ENCODE results near the gene MCCC2. TPM values are rescaled to one million over a fixed set of nuclear protein-coding genes. Genes with fewer than 3 reads are reported as not detected.
A peak's percentile ranks its signal among the peaks of the same experiment; 100 is the strongest.

The MCCC2 gene
- total and polyA plus RNA-seq, 12 donors, result 24.0 to 135 (median 79.5) TPM

DNA sequence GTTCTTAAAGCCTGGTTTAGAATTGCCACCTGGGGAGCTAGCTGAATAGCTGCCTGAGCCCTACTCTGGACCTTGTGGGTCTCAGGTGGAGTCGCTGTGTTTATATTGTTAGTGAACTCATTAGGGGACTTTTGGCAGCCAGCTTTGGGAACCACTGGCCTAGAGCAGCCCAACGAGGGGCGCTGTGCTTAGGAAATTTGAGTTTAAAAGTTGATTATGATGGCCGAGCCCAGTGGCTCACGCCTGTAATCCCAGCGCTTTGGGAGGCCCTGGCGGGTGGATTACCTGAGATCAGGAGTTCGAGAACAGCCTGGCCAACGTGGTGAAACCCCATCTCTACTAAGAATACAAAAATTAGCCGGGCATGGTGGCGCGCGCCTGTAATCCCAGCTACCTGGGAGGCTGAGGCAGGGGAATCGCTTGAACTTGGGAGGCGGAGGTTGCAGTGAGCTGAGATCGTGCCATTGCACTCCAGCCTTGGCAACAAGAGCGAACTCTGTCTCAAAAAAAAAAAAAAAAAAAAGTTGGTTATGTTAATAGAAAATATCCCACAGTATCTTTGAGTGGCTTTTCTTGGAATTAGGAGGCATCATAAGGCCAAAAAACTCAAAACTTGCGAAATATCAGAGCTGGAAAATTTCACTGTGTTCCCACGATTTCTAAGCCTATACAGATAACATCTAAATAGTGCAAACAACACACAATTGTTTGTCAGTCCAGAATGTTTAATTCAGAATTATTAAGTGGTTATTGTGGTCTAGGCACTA, 809 bp downstream of the MCCC2 start:
- no peaks in the 10 kb centered on the region for H3K27me3 ChIP-seq
- WGBS, 4 donors, result 62 to 75% (median 70%) methylated on average over 15 to 19 of the region's 19 CpGs
- peaks cover 0 to 25% of the 10 kb centered on the region in 2 donors for H3K4me1 ChIP-seq (replicated peaks in 1 of 2)
- TF ChIP-seq POLR2A (IDR thresholded peaks at IDR 0.05), result no peak
- TF ChIP-seq CTCF (IDR thresholded peaks at IDR 0.05), result no peak
- peak in 2 of 7 donors; percentile 3 to 27 for DNase-seq
- intact Hi-C loops (cut with DNase I), result no loop called here
- H3K4me3 ChIP-seq, result peak overlapping the region; percentile 4 to 84 (median 38)
- no peaks in the 10 kb centered on the region for H3K9me3 ChIP-seq (replicated peaks in 1 of 3)
- H3K36me3 ChIP-seq (replicated peaks in 1 of 2), result no peaks in the 10 kb centered on the region
- peak overlapping the region; percentile 12 to 93 (median 78) for H3K27ac ChIP-seq

DNA sequence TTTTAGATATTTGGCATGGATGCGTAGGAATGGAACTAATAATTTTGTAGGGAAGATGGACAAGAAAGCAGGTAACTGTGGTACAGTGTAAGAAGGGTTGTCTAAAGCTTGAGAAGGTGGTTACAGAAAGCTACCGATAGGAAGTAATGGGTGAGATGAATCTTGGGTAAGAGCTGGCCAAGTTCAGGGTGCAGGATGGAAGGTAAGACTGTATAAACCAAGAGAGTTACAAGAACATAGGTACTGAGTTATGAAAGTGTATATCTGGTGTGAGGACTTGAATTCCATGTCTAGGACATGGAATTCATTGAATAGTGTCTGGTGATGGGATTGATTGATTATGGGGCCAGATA, 1.4 kb downstream of the MCCC2 start:
- intact Hi-C loops (cut with DNase I), result no loop called here
- no peak overlapping the region for H3K27ac ChIP-seq
- H3K36me3 ChIP-seq (replicated peaks in 1 of 2), result peaks cover 0 to 2% of the 10 kb centered on the region in 2 donors
- peak overlapping the region in 1 of 4 donors; percentile 84 for H3K4me3 ChIP-seq
- H3K27me3 ChIP-seq, result no peaks in the 10 kb centered on the region
- no peaks in the 10 kb centered on the region for H3K9me3 ChIP-seq (replicated peaks in 1 of 3)
- DNase-seq, result no peak
- peaks cover 0 to 25% of the 10 kb centered on the region in 2 donors for H3K4me1 ChIP-seq (replicated peaks in 1 of 2)
- no peak for TF ChIP-seq CTCF (IDR thresholded peaks at IDR 0.05)
- TF ChIP-seq POLR2A (IDR thresholded peaks at IDR 0.05), result no peak
- WGBS, 4 donors, result 93 to 97% (median 94%) methylated on average over 2 of the region's 2 CpGs

DNA sequence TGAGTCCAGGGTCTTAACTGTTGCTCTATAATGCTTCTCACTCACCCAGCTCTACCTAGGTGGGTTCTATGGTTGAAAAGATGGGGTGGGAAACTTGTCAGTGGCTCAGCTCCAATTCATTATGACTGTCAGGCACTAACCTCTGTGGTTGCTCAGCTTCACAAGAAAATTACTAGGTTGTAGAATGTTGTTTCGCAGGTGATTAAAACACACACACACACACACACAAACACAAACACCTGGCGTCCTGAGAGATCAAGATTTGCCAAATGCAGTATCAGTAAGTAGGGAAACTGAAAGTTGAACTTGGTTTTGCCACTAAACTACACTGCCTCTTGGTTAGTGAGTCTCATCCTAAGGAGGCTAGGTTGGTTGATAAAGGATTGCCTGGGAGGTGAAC, 2.8 kb downstream of the MCCC2 start:
- 50 to 71% (median 51%) methylated on average over 2 of the region's 2 CpGs for WGBS, 4 donors
- peaks cover 0 to 25% of the 10 kb centered on the region in 2 donors for H3K4me1 ChIP-seq (replicated peaks in 1 of 2)
- H3K27me3 ChIP-seq, result no peaks in the 10 kb centered on the region
- intact Hi-C loops (cut with DNase I), result no loop called here
- H3K9me3 ChIP-seq (replicated peaks in 1 of 3), result no peaks in the 10 kb centered on the region
- no peak overlapping the region for H3K4me3 ChIP-seq
- H3K27ac ChIP-seq, result no peak overlapping the region
- peaks cover 0 to 6% of the 10 kb centered on the region in 2 donors for H3K36me3 ChIP-seq (replicated peaks in 1 of 2)
- TF ChIP-seq POLR2A (IDR thresholded peaks at IDR 0.05), result no peak
- TF ChIP-seq CTCF (IDR thresholded peaks at IDR 0.05), result no peak
- DNase-seq, result no peak

DNA sequence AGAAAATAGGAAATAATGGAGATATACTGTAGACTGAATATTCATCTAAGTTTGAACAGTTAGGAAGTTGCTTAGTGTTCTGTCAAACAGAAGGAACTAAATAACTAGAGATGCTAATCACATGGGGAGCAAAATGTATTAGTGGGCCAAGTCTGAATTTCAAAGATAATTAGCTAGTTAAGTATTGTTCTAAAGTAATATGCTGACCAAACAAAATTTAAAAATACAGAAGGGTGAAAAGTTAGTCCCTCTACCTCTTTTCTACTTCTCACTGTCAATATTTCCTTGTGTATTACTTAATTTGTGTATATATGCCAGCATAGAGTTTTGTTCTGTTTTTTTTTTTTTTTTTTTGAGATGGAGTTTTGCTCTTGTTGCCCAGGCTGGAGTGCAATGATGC, 4.0 kb downstream of the MCCC2 start:
- peaks cover 0 to 6% of the 10 kb centered on the region in 2 donors for H3K36me3 ChIP-seq (replicated peaks in 1 of 2)
- intact Hi-C loops (cut with DNase I), result no loop called here
- no peak overlapping the region for H3K27ac ChIP-seq
- TF ChIP-seq POLR2A (IDR thresholded peaks at IDR 0.05) (no peak), CTCF (IDR thresholded peaks at IDR 0.05) (no peak)
- no peaks in the 10 kb centered on the region for H3K27me3 ChIP-seq
- H3K4me3 ChIP-seq, result no peak overlapping the region
- H3K9me3 ChIP-seq (replicated peaks in 1 of 3), result no peaks in the 10 kb centered on the region
- DNase-seq, result no peak
- H3K4me1 ChIP-seq (replicated peaks in 1 of 2), result peaks cover 0 to 25% of the 10 kb centered on the region in 2 donors
